Panc1 (cell line): ENCODE measurements around the gene FAM120B. TPM values are rescaled to one million over a fixed set of nuclear protein-coding genes. Genes with fewer than 3 reads are reported as not detected.

Experiments used
- ATAC-seq: fragments of 200-7000 bp; cut with Tn5 transposase; 2 replicates; pipeline ENCODE4 v1.9.1; 2020; ENCODE audit warnings: mild to moderate bottlenecking, moderate library complexity
- BruUV-seq: library from RNA; stranded (reverse); fragments of 400-500 nt; replicated peaks from 2 replicates; lab custom pipeline; 2021; lab: Mats Ljungman, UMichigan
- CTCF ChIA-PET: fragments of 300-600 bp; sonication (Branson Sonifier 250); formaldehyde crosslinking; loops from one replicate; lab custom pipeline; 2022; ENCODE audit warnings: antibody characterized with exemption; lab: Charles Lee
- POLR2A ChIA-PET: fragments of 300-600 bp; sonication (Branson Sonifier 250); formaldehyde crosslinking; loops from one replicate; lab custom pipeline; 2022; ENCODE audit warnings: antibody characterized with exemption; lab: Charles Lee
- DNase-seq: peaks from one replicate; pipeline ENCODE4 v3.0.0-alpha.2; 2010; ENCODE audit warnings: low read depth, low spot score
- H3K27ac ChIP-seq: 2 replicates; pipeline ENCODE4 v1.5.1; 2011; ENCODE audit warnings: mild to moderate bottlenecking, low read length, inconsistent platforms
- H3K27me3 ChIP-seq: fragments of 200-500 bp; sonication (Bioruptor generic); 2 replicates; pipeline ENCODE4 v1.6.0; 2014; ENCODE audit warnings: low read length, inconsistent platforms; ENCODE audit not compliant: control insufficient read depth, insufficient read depth
- H3K36me3 ChIP-seq: fragments of 200-500 bp; sonication (Bioruptor generic); 2 replicates; pipeline ENCODE4 v1.5.1; 2014; ENCODE audit warnings: inconsistent platforms, mild to moderate bottlenecking, low read length, moderate library complexity; ENCODE audit not compliant: control insufficient read depth, insufficient read depth
- H3K4me1 ChIP-seq: 2 replicates; pipeline ENCODE4 v1.5.1; 2011; ENCODE audit warnings: inconsistent platforms, mild to moderate bottlenecking, low read length, moderate library complexity; ENCODE audit not compliant: control insufficient read depth, insufficient read depth
- H3K4me3 ChIP-seq, 2 experiments: 2 replicates each; pipeline ENCODE4 v1.5.1; 2011 to 2012; ENCODE audit warnings: low read depth in 2 of 2, low read length in 2 of 2, mild to moderate bottlenecking in 2 of 2, inconsistent platforms in 1 of 2, moderate library complexity in 1 of 2
- H3K9me3 ChIP-seq: fragments of 200-500 bp; sonication (Bioruptor generic); 2 replicates; pipeline ENCODE4 v1.5.1; 2014; ENCODE audit warnings: low read depth, mild to moderate bottlenecking, inconsistent platforms, low read length, moderate library complexity; ENCODE audit not compliant: control insufficient read depth, insufficient read depth
- POLR2AphosphoS5 ChIP-seq: IDR thresholded peaks from 2 replicates; pipeline ENCODE4 v1.6.1; 2012; ENCODE audit warnings: mild to moderate bottlenecking, low read depth, low read length, moderate library complexity
- SIN3A ChIP-seq: IDR thresholded peaks from 2 replicates; pipeline ENCODE4 v1.6.1; 2012; ENCODE audit warnings: low read depth, mild to moderate bottlenecking, low read length, moderate library complexity, borderline replicate concordance; ENCODE audit not compliant: insufficient read depth
- TCF7L2 ChIP-seq: IDR thresholded peaks from 2 replicates; pipeline ENCODE4 v1.6.1; 2011; ENCODE audit warnings: mild to moderate bottlenecking, low read depth, low read length, inconsistent platforms
- in situ Hi-C: cut with HindIII; loops from 2 replicates; pipeline ENCODE4 v1.10.0; 2016; ENCODE audit warnings: low sequenced_read_pairs, low pct_unique_long_range_greater_than_20kb
- intact Hi-C: fragments of 100-400 bp; cut with micrococcal nuclease; formaldehyde crosslinking; loops from one replicate; pipeline ENCODE4 v1.10.0; 2022; ENCODE audit not compliant: unreplicated experiment
- total RNA-seq: library from RNA; stranded (reverse); gene quantifications from one replicate; pipeline ENCODE4 v1.2.1, GENCODE V29; 2021; ENCODE audit not compliant: unreplicated experiment
- TF ChIP-seq, protein P1 (sequence below), 2 experiments: IDR thresholded peaks; 2 replicates each; pipeline ENCODE4 v1.6.1; 2011 to 2012; ENCODE audit warnings: low read depth in 2 of 2, control low read depth in 1 of 2, low read length in 1 of 2, mild to moderate bottlenecking in 1 of 2, moderate library complexity in 1 of 2; ENCODE audit not compliant: insufficient read depth in 1 of 2
- TF ChIP-seq, protein P2 (sequence below): fragments of 450-650 bp; IDR thresholded peaks from 2 replicates; pipeline ENCODE4 v1.5.1; 2017; ENCODE audit warnings: mild to moderate bottlenecking

Gene FAM120B
- total RNA-seq, 1 experiment from 2014 or later: 38.0 TPM

- CTCF ChIA-PET: no interaction called here
- POLR2A ChIA-PET: no interaction called here
Measured at GRCh38 chr6:170423814-170424603, 117.5 kb downstream of the FAM120B start.

GRCh38 chr6:170424604-170425126, 118.1 kb downstream of the FAM120B start:
- DNase-seq (no peak), ATAC-seq (no peak)
- Histone ChIP-seq H3K4me3 (no peak overlapping the region), H3K9me3 (no peaks in the 10 kb centered on the region), H3K27ac (no peak overlapping the region), H3K4me1 (no peaks in the 10 kb centered on the region), H3K36me3 (no peaks in the 10 kb centered on the region), H3K27me3 (peaks cover 14% of the 10 kb centered on the region)
- in situ Hi-C loops (no loop called here), intact Hi-C loops (no loop called here)
- ChIA-PET CTCF (no interaction called here), POLR2A (no interaction called here)
- BruUV-seq: no TSS peak
- no peak for TF ChIP-seq TCF7L2

More at GRCh38 chr6:170423814-170424603, 117.5 kb downstream of the FAM120B start:
- H3K4me3 ChIP-seq: no peak overlapping the region
- TF ChIP-seq POLR2AphosphoS5 (no peak), SIN3A (no peak), TCF7L2 (no peak)
- TF ChIP-seq, protein P1, sequence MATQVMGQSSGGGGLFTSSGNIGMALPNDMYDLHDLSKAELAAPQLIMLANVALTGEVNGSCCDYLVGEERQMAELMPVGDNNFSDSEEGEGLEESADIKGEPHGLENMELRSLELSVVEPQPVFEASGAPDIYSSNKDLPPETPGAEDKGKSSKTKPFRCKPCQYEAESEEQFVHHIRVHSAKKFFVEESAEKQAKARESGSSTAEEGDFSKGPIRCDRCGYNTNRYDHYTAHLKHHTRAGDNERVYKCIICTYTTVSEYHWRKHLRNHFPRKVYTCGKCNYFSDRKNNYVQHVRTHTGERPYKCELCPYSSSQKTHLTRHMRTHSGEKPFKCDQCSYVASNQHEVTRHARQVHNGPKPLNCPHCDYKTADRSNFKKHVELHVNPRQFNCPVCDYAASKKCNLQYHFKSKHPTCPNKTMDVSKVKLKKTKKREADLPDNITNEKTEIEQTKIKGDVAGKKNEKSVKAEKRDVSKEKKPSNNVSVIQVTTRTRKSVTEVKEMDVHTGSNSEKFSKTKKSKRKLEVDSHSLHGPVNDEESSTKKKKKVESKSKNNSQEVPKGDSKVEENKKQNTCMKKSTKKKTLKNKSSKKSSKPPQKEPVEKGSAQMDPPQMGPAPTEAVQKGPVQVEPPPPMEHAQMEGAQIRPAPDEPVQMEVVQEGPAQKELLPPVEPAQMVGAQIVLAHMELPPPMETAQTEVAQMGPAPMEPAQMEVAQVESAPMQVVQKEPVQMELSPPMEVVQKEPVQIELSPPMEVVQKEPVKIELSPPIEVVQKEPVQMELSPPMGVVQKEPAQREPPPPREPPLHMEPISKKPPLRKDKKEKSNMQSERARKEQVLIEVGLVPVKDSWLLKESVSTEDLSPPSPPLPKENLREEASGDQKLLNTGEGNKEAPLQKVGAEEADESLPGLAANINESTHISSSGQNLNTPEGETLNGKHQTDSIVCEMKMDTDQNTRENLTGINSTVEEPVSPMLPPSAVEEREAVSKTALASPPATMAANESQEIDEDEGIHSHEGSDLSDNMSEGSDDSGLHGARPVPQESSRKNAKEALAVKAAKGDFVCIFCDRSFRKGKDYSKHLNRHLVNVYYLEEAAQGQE (IDR thresholded peaks at IDR 0.05; ENCODE audit: insufficient read depth in 1 of 2, low read depth in 2 of 2, low read length in 1 of 2): no peak
- TF ChIP-seq, protein P2, sequence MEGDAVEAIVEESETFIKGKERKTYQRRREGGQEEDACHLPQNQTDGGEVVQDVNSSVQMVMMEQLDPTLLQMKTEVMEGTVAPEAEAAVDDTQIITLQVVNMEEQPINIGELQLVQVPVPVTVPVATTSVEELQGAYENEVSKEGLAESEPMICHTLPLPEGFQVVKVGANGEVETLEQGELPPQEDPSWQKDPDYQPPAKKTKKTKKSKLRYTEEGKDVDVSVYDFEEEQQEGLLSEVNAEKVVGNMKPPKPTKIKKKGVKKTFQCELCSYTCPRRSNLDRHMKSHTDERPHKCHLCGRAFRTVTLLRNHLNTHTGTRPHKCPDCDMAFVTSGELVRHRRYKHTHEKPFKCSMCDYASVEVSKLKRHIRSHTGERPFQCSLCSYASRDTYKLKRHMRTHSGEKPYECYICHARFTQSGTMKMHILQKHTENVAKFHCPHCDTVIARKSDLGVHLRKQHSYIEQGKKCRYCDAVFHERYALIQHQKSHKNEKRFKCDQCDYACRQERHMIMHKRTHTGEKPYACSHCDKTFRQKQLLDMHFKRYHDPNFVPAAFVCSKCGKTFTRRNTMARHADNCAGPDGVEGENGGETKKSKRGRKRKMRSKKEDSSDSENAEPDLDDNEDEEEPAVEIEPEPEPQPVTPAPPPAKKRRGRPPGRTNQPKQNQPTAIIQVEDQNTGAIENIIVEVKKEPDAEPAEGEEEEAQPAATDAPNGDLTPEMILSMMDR: no peak
- H3K36me3 ChIP-seq: no peaks in the 10 kb centered on the region
- BruUV-seq: no TSS peak
- intact Hi-C loops: no loop called here
- H3K27ac ChIP-seq: no peak overlapping the region
- ATAC-seq: 0 out of 2 replicates have a peak, but pooled peaks have one; percentile 39
- no peaks in the 10 kb centered on the region for H3K4me1 ChIP-seq
- no peaks in the 10 kb centered on the region for H3K9me3 ChIP-seq
- DNase-seq: no peak
- peaks cover 14% of the 10 kb centered on the region for H3K27me3 ChIP-seq
- in situ Hi-C loops: no loop called here

DNA sequence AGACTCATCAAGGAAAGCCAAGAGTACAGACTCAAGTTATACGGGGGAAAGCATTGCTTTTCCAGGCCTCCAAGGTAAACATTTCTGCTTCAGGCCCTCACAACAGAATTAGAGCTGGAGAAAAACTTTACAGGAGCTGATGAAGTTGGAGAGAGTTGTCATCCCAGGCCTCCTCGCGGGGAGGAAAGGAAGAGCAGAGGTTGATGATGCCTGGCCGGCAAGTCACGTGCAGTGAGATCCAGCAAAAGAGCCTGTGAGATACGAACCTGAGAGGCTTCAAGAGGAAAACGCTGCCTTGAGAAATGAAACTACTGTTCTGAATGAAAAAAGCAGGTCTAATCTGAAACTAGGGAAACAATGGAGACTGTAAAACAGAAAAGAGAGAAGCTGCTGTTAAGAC, 122.9 kb downstream of the FAM120B start:
- H3K36me3 ChIP-seq: no peaks in the 10 kb centered on the region
- H3K27me3 ChIP-seq: peaks cover 19% of the 10 kb centered on the region
- BruUV-seq: no TSS peak
- TF ChIP-seq POLR2AphosphoS5 (no peak), TCF7L2 (no peak), SIN3A (no peak)
- TF ChIP-seq, protein P1 (IDR thresholded peaks at IDR 0.05; ENCODE audit: insufficient read depth in 1 of 2, low read depth in 2 of 2, low read length in 1 of 2): no peak
- TF ChIP-seq, protein P2: no peak
- ChIA-PET CTCF (interaction anchor here (0.7 kb wide), 1 partner anchor 119 kb away, joined by 4 read pairs; no protein-coding TSS in a partner anchor), POLR2A (no interaction called here)
- in situ Hi-C loops: no loop called here
- no peaks in the 10 kb centered on the region for H3K4me1 ChIP-seq
- ATAC-seq: no peak
- no peak overlapping the region for H3K27ac ChIP-seq
- no peaks in the 10 kb centered on the region for H3K9me3 ChIP-seq
- no peak overlapping the region for H3K4me3 ChIP-seq
- DNase-seq: no peak
- intact Hi-C loops: no loop called here
